Activated naive CD4-positive, alpha-beta T cell treated with anti-CD3 and anti-CD28 coated beads for 36 hours (primary cell): ENCODE data around the gene PHF14. TPM values are rescaled to one million over a fixed set of nuclear protein-coding genes. Genes with fewer than 3 reads are reported as not detected.

Experiments used
- CTCF ChIA-PET: fragments of 350-600 bp; sonication (Branson Sonifier 250); formaldehyde crosslinking; loops from one replicate; lab custom pipeline; 2021; ENCODE audit warnings: antibody characterized with exemption; lab: Charles Lee
- DNase-seq: peaks from one replicate; pipeline ENCODE4 v3.0.0-alpha.2; 2020
- H3K27ac Mint-ChIP-seq: one replicate; pipeline ENCODE4 v1.8.0; 2021; ENCODE audit warnings: mild to moderate bottlenecking, mixed read lengths
- H3K27me3 Mint-ChIP-seq: one replicate; pipeline ENCODE4 v1.8.0; 2021; ENCODE audit warnings: low read depth, mixed read lengths
- H3K36me3 Mint-ChIP-seq: one replicate; pipeline ENCODE4 v1.8.0; 2021; ENCODE audit warnings: low read depth, mixed read lengths
- H3K4me1 Mint-ChIP-seq: one replicate; pipeline ENCODE4 v1.8.0; 2021; ENCODE audit warnings: low read depth, mixed read lengths
- H3K4me3 Mint-ChIP-seq: one replicate; pipeline ENCODE4 v1.8.0; 2021; ENCODE audit warnings: mild to moderate bottlenecking, moderate library complexity, mixed read lengths
- H3K9me3 Mint-ChIP-seq: one replicate; pipeline ENCODE4 v1.8.0; 2021; ENCODE audit warnings: mixed read lengths
- intact Hi-C: fragments of 100-400 bp; cut with micrococcal nuclease; formaldehyde crosslinking; loops from one replicate; pipeline ENCODE4 v1.15.1; 2023
- total RNA-seq, 2 experiments: library from RNA; stranded (reverse); gene quantifications; one replicate each; pipeline ENCODE4 v1.2.3, GENCODE V29; 2021

PHF14 gene
- total RNA-seq, 2 experiments from 2014 or later: 26.0 to 28.1 TPM

GRCh38 chr7:11077816-11078215 lies 104.1 kb downstream of the PHF14 start:
- Mint-ChIP-seq H3K9me3 (no peaks in the 10 kb centered on the region), H3K4me1 (peaks cover 4% of the 10 kb centered on the region), H3K27ac (no peak overlapping the region), H3K4me3 (no peak overlapping the region), H3K36me3 (peaks cover 14% of the 10 kb centered on the region), H3K27me3 (no peaks in the 10 kb centered on the region)
- CTCF ChIA-PET: no interaction called here
- DNase-seq: no peak
- intact Hi-C loops: no loop called here

- Mint-ChIP-seq H3K27ac (no peak overlapping the region), H3K36me3 (peaks cover 13% of the 10 kb centered on the region), H3K9me3 (no peaks in the 10 kb centered on the region), H3K4me3 (no peak overlapping the region), H3K4me1 (peaks cover 4% of the 10 kb centered on the region), H3K27me3 (no peaks in the 10 kb centered on the region)
- intact Hi-C loops: no loop called here
- DNase-seq: no peak
- CTCF ChIA-PET: interaction anchor here (0.6 kb wide), 1 partner anchor 134 kb away, joined by 3 read pairs; no protein-coding TSS in a partner anchor
Observed at GRCh38 chr7:11078247-11078834, 104.7 kb downstream of the PHF14 start.

GRCh38 chr7:11079907-11080306 lies 106.2 kb downstream of the PHF14 start:
- CTCF ChIA-PET: no interaction called here
- intact Hi-C loops: no loop called here
- H3K4me3 Mint-ChIP-seq: no peak overlapping the region

GRCh38 chr7:11082121-11082520 lies 108.4 kb downstream of the PHF14 start:
- H3K36me3 Mint-ChIP-seq: peaks cover 10% of the 10 kb centered on the region
- H3K4me1 Mint-ChIP-seq: peaks cover 4% of the 10 kb centered on the region
- DNase-seq: no peak
- no peak overlapping the region for H3K27ac Mint-ChIP-seq
- CTCF ChIA-PET: interaction anchor here (0.7 kb wide), 1 partner anchor 132 kb away, joined by 4 read pairs; no protein-coding TSS in a partner anchor
- H3K9me3 Mint-ChIP-seq: no peaks in the 10 kb centered on the region
- no peak overlapping the region for H3K4me3 Mint-ChIP-seq
- H3K27me3 Mint-ChIP-seq: no peaks in the 10 kb centered on the region
- intact Hi-C loops: no loop called here

More at GRCh38 chr7:11079907-11080306, 106.2 kb downstream of the PHF14 start:
- no peak overlapping the region for H3K27ac Mint-ChIP-seq
- peaks cover 4% of the 10 kb centered on the region for H3K4me1 Mint-ChIP-seq
- H3K36me3 Mint-ChIP-seq: peaks cover 11% of the 10 kb centered on the region
- no peaks in the 10 kb centered on the region for H3K9me3 Mint-ChIP-seq
- DNase-seq: no peak
- no peaks in the 10 kb centered on the region for H3K27me3 Mint-ChIP-seq

- H3K36me3 Mint-ChIP-seq: peaks cover 14% of the 10 kb centered on the region
- CTCF ChIA-PET: interaction anchor here (0.7 kb wide), 1 partner anchor 131 kb away, joined by 4 read pairs; no protein-coding TSS in a partner anchor
- H3K9me3 Mint-ChIP-seq: no peaks in the 10 kb centered on the region
- intact Hi-C loops: no loop called here
- DNase-seq: no peak
- no peak overlapping the region for H3K4me3 Mint-ChIP-seq
- peak overlapping the region; percentile 19 for H3K27ac Mint-ChIP-seq
- no peaks in the 10 kb centered on the region for H3K27me3 Mint-ChIP-seq
- H3K4me1 Mint-ChIP-seq: peaks cover 4% of the 10 kb centered on the region
Observed at GRCh38 chr7:11082552-11083213, 109.0 kb downstream of the PHF14 start.

- Mint-ChIP-seq H3K9me3 (no peaks in the 10 kb centered on the region), H3K4me3 (no peak overlapping the region)
Observed at GRCh38 chr7:11083214-11083568, 109.5 kb downstream of the PHF14 start.

GRCh38 chr7:11104578-11104977 lies 130.9 kb downstream of the PHF14 start:
- no peaks in the 10 kb centered on the region for H3K9me3 Mint-ChIP-seq
- intact Hi-C loops: no loop called here
- no peak overlapping the region for H3K4me3 Mint-ChIP-seq
- H3K27me3 Mint-ChIP-seq: no peaks in the 10 kb centered on the region
- CTCF ChIA-PET: no interaction called here
- H3K4me1 Mint-ChIP-seq: no peaks in the 10 kb centered on the region
- DNase-seq: no peak
- no peak overlapping the region for H3K27ac Mint-ChIP-seq
- H3K36me3 Mint-ChIP-seq: peaks cover 8% of the 10 kb centered on the region

More at GRCh38 chr7:11083214-11083568, 109.5 kb downstream of the PHF14 start:
- CTCF ChIA-PET: no interaction called here
- Mint-ChIP-seq H3K4me1 (no peaks in the 10 kb centered on the region), H3K27me3 (no peaks in the 10 kb centered on the region), H3K27ac (no peak overlapping the region), H3K36me3 (peaks cover 14% of the 10 kb centered on the region)
- DNase-seq: no peak
- intact Hi-C loops: no loop called here

GRCh38 chr7:11109659-11110058 lies 136.0 kb downstream of the PHF14 start:
- Mint-ChIP-seq H3K4me1 (no peaks in the 10 kb centered on the region), H3K27me3 (no peaks in the 10 kb centered on the region), H3K4me3 (no peak overlapping the region), H3K27ac (no peak overlapping the region), H3K9me3 (no peaks in the 10 kb centered on the region), H3K36me3 (peaks cover 10% of the 10 kb centered on the region)
- intact Hi-C loops: no loop called here
- CTCF ChIA-PET: no interaction called here
- no peak for DNase-seq

GRCh38 chr7:11120068-11120664 lies 146.5 kb downstream of the PHF14 start:
- Mint-ChIP-seq H3K4me3 (no peak overlapping the region), H3K36me3 (peaks cover 15% of the 10 kb centered on the region), H3K9me3 (no peaks in the 10 kb centered on the region), H3K27ac (peak overlapping the region; percentile 24), H3K27me3 (no peaks in the 10 kb centered on the region), H3K4me1 (peaks cover 17% of the 10 kb centered on the region)
- CTCF ChIA-PET: no interaction called here
- no peak for DNase-seq
- intact Hi-C loops: loop anchor here (2.0 kb wide), 1 partner anchor 51 kb away; no protein-coding TSS in a partner anchor

GRCh38 chr7:11120675-11121220 lies 147.1 kb downstream of the PHF14 start:
- CTCF ChIA-PET: no interaction called here
- Mint-ChIP-seq H3K27ac (no peak overlapping the region), H3K36me3 (peaks cover 15% of the 10 kb centered on the region), H3K9me3 (no peaks in the 10 kb centered on the region), H3K4me1 (peaks cover 17% of the 10 kb centered on the region), H3K4me3 (no peak overlapping the region), H3K27me3 (no peaks in the 10 kb centered on the region)
- DNase-seq: no peak
- intact Hi-C loops: loop anchor here (2.0 kb wide), 1 partner anchor 50 kb away; no protein-coding TSS in a partner anchor

- CTCF ChIA-PET: no interaction called here
- Mint-ChIP-seq H3K4me3 (no peak overlapping the region), H3K4me1 (peaks cover 37% of the 10 kb centered on the region), H3K27me3 (no peaks in the 10 kb centered on the region), H3K36me3 (peaks cover 13% of the 10 kb centered on the region), H3K27ac (no peak overlapping the region), H3K9me3 (no peaks in the 10 kb centered on the region)
- DNase-seq: no peak
- intact Hi-C loops: no loop called here
Observed at GRCh38 chr7:11124856-11125559, 151.3 kb downstream of the PHF14 start.
